ENCODE measurements around the gene SPTBN1. TPM values are rescaled to one million over a fixed set of nuclear protein-coding genes. Genes with fewer than 3 reads are reported as not detected.
A peak's percentile ranks its signal among the peaks of the same experiment; 100 is the strongest.

SPTBN1 gene
- total and polyA plus RNA-seq, 2 of the 13 experiments (the other 11 are each of a cell fraction or from before 2014, with no cell fraction given), result 123 to 299 TPM

GRCh38 chr2:54545702-54546450 lies 89.7 kb downstream of the SPTBN1 start (continued):
- TF ChIP-seq TCF7L2 (IDR thresholded peaks at IDR 0.05; ENCODE audit: low read depth, low read length), result no peak
- no peak for TF ChIP-seq ZC3H4 (CRISPR knock-in tag; IDR thresholded peaks at IDR 0.05; ENCODE audit: borderline replicate concordance)
- TF ChIP-seq ZNF672 (CRISPR knock-in tag; IDR thresholded peaks at IDR 0.05), result no peak
- TF ChIP-seq ZBTB26 (CRISPR knock-in tag; IDR thresholded peaks at IDR 0.05; ENCODE audit: borderline replicate concordance), result no peak
- peak; percentile 16; the same call in 1 of the 2 replicates for TF ChIP-seq RFX3 (CRISPR knock-in tag; IDR thresholded peaks at IDR 0.05)
- peak; percentile 38; the same call in 1 of the 2 replicates for TF ChIP-seq ZNF747 (CRISPR knock-in tag; IDR thresholded peaks at IDR 0.05; ENCODE audit: borderline replicate concordance)
- no peak for TF ChIP-seq ZNF235 (CRISPR knock-in tag; IDR thresholded peaks at IDR 0.05; ENCODE audit: borderline replicate concordance)
- TF ChIP-seq PHB2 (IDR thresholded peaks at IDR 0.05; ENCODE audit: partially characterized antibody), result no peak
- TF ChIP-seq HES4 (CRISPR knock-in tag; IDR thresholded peaks at IDR 0.05; ENCODE audit: borderline replicate concordance), result no peak
- TF ChIP-seq ZNF350 (CRISPR knock-in tag; IDR thresholded peaks at IDR 0.05; ENCODE audit: borderline replicate concordance, low read depth), result no peak
- no peak for TF ChIP-seq TCF12 (IDR thresholded peaks at IDR 0.05)
- TF ChIP-seq TCF12 (CRISPR knock-in tag; IDR thresholded peaks at IDR 0.05), result no peak
- TF ChIP-seq NR2F2 (IDR thresholded peaks at IDR 0.05; ENCODE audit: borderline replicate concordance, low read depth), result no peak
- no peak for TF ChIP-seq ZNF772 (CRISPR knock-in tag; IDR thresholded peaks at IDR 0.05)
- TF ChIP-seq ZMAT3 (CRISPR knock-in tag; conservative IDR thresholded peaks at IDR 0.05), result peak; percentile 75; the same call in 1 of the 2 replicates
- TF ChIP-seq ZNF563 (CRISPR knock-in tag; IDR thresholded peaks at IDR 0.05), result no peak
- TF ChIP-seq BRD4 (CRISPR knock-in tag; IDR thresholded peaks at IDR 0.05), result no peak
- no peak for TF ChIP-seq ZNF780A (CRISPR knock-in tag; IDR thresholded peaks at IDR 0.05)
- TF ChIP-seq THAP7 (CRISPR knock-in tag; IDR thresholded peaks at IDR 0.05), result no peak
- TF ChIP-seq ZNF670 (CRISPR knock-in tag; IDR thresholded peaks at IDR 0.05; ENCODE audit: borderline replicate concordance), result no peak
- TF ChIP-seq ZNF142 (CRISPR knock-in tag; IDR thresholded peaks at IDR 0.05), result no peak
- no peak for TF ChIP-seq SIN3B (IDR thresholded peaks at IDR 0.05; ENCODE audit: low read length)
- TF ChIP-seq FOSL2 (CRISPR knock-in tag; IDR thresholded peaks at IDR 0.05), result peak; percentile 93
